Mesodermal cell (in vitro differentiated cells): ENCODE results near the gene ATP6V1E1.

ENCODE experiments used
- H3K27ac ChIP-seq: 2 replicates; pipeline ENCODE4 v1.7.0; 2013; ENCODE audit warnings: mild to moderate bottlenecking, low read depth, low read length, moderate library complexity; ENCODE audit not compliant: severe bottlenecking
- H3K36me3 ChIP-seq: 2 replicates; pipeline ENCODE4 v1.7.1; 2013; ENCODE audit warnings: mild to moderate bottlenecking, low read length, moderate library complexity; ENCODE audit not compliant: control insufficient read depth, insufficient read depth
- H3K4me1 ChIP-seq: one replicate; pipeline ENCODE4 v1.7.1; 2013; ENCODE audit warnings: mild to moderate bottlenecking, low read length; ENCODE audit not compliant: insufficient read depth, control insufficient read depth, poor library complexity, severe bottlenecking
- H3K4me3 ChIP-seq: 2 replicates; pipeline ENCODE4 v1.7.0; 2013; ENCODE audit warnings: low read length, control low read depth, mild to moderate bottlenecking; ENCODE audit not compliant: insufficient read depth, poor library complexity, severe bottlenecking; ENCODE audit errors: extremely low read depth
- H3K9me3 ChIP-seq: 2 replicates; pipeline ENCODE4 v1.7.1; 2013; ENCODE audit warnings: mild to moderate bottlenecking, low read length, moderate library complexity; ENCODE audit not compliant: control insufficient read depth
- WGBS, 2 experiments: methylation state at CpG; one replicate each; pipeline ENCODE4 v1.1.5; 2013; ENCODE audit warnings: missing lambda C conversion rate in 2 of 2; ENCODE audit not compliant: insufficient coverage in 2 of 2; 5-methylcytosine and 5-hydroxymethylcytosine counted together

The ATP6V1E1 gene

DNA sequence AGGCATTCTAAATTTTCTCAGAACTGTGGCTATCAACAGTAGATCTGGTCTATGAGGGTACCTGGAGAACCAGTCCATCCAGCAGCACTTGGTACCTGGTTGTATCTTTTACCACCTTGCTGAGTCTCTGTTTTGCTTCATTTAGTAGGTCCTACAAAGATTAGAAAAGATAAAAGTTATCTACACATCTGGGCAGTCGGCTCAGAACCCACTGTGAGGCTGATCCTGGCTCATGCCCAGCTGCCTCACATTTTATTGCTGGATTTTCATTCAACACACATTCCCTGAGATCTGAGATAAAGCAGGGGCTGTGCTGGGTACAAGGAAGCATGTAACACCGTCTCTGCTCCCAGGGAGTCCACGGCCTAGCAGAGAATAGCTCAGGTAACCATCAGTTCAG lies 27.5 kb downstream of the ATP6V1E1 start:
- no peak overlapping the region for H3K4me3 ChIP-seq
- no peaks in the 10 kb centered on the region for H3K4me1 ChIP-seq
- H3K36me3 ChIP-seq, result peaks cover 80% of the 10 kb centered on the region
- no peak overlapping the region for H3K27ac ChIP-seq
- WGBS, 2 experiments, result 86 to 92% methylated on average over 2 to 3 of the region's 3 CpGs
- H3K9me3 ChIP-seq, result no peaks in the 10 kb centered on the region

DNA sequence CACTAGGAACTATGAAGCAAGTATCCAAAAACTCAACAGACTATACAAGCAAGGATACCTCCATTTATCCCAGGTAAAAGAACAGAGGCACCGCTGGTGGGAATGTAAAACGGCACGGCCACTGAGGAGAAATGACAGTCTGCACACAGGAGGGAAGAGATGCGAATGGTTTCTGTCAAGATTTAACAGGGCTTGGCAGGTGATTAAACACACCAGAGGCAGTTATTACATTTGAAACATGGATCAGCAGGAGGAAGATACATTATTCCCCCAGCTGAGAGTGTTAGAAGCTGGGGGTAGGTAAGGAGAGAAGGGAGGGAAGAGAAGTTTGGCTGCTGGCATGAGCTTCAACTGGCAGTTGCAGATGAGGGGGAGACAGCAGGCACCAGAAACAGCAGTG lies 30.2 kb downstream of the ATP6V1E1 start:
- H3K4me3 ChIP-seq, result no peak overlapping the region
- WGBS, 2 experiments, result 95 to 100% methylated on average over 4 of the region's 4 CpGs
- H3K36me3 ChIP-seq, result peaks cover 84% of the 10 kb centered on the region
- no peak overlapping the region for H3K27ac ChIP-seq
- H3K4me1 ChIP-seq, result no peaks in the 10 kb centered on the region
- H3K9me3 ChIP-seq, result no peaks in the 10 kb centered on the region

- 95 to 100% methylated on average over 1 to 2 of the region's 2 CpGs for WGBS, 2 experiments
- Histone ChIP-seq H3K4me3 (no peak overlapping the region), H3K9me3 (no peaks in the 10 kb centered on the region), H3K36me3 (peaks cover 89% of the 10 kb centered on the region), H3K4me1 (no peaks in the 10 kb centered on the region), H3K27ac (no peak overlapping the region)
Observed at GRCh38 chr22:17597217-17597616, 31.3 kb downstream of the ATP6V1E1 start.

DNA sequence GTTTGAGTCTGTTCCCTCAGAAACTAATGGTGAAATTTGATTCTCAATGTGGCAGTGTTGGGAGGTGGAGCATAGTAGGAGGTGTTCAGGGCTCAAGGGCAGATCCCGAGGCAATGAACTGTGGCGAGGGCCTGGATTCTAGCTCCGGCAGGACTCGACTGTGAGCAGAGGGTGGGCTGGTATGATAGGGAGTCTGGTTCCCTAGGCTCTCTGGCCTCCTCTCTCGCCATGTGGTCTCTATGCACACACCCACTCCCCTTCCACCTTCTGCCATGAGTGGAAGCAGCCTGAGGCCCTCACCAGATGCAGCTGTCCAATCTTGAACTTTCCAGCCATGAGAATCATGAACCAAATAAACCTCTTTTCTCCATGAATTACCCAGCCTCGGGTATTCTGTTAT lies 32.3 kb downstream of the ATP6V1E1 start:
- Histone ChIP-seq H3K36me3 (peaks cover 96% of the 10 kb centered on the region), H3K4me3 (no peak overlapping the region), H3K4me1 (no peaks in the 10 kb centered on the region), H3K9me3 (no peaks in the 10 kb centered on the region), H3K27ac (no peak overlapping the region)
- WGBS, 2 experiments, result 98 to 100% methylated on average over 4 to 6 of the region's 6 CpGs

- WGBS, 2 experiments, result 100% methylated on average over 2 of the region's 5 CpGs
- H3K27ac ChIP-seq, result no peak overlapping the region
- peaks cover 86% of the 10 kb centered on the region for H3K36me3 ChIP-seq
- no peaks in the 10 kb centered on the region for H3K4me1 ChIP-seq
- H3K9me3 ChIP-seq, result no peaks in the 10 kb centered on the region
- no peak overlapping the region for H3K4me3 ChIP-seq
Observed at GRCh38 chr22:17592201-17592600, 36.3 kb downstream of the ATP6V1E1 start.

- Histone ChIP-seq H3K27ac (no peak overlapping the region), H3K4me1 (no peaks in the 10 kb centered on the region), H3K9me3 (no peaks in the 10 kb centered on the region), H3K36me3 (peaks cover 72% of the 10 kb centered on the region), H3K4me3 (no peak overlapping the region)
- 93 to 95% methylated on average over 3 to 4 of the region's 5 CpGs for WGBS, 2 experiments
Observed at GRCh38 chr22:17590586-17590985, 38.0 kb downstream of the ATP6V1E1 start.

DNA sequence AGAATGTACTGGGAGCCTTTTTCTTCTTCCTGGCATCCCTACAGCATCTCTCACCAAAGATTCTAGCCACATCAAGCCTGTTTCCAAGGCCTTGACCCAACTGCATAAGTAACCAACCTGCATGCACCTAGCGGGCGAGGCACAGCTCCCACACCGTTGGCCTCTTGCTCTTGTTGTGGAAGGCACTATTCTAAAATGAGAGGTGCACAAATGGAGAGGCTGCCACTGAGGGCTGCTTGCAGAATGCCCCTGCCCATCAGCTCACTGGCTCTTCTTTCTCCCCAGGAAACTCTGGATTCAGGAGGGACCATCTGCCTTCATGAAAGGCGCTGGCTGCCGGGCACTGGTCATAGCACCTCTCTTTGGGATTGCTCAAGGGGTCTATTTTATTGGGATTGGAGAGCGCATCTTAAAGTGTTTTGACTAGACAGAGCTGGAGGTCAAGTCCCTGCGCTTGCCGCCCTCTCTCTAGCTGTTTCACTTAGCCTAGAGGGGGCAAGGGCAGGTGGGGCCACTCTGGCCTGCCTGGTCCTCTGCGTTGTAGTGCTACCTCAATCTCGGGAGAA lies 38.7 kb downstream of the ATP6V1E1 start:
- no peaks in the 10 kb centered on the region for H3K4me1 ChIP-seq
- H3K36me3 ChIP-seq, result peaks cover 65% of the 10 kb centered on the region
- no peak overlapping the region for H3K27ac ChIP-seq
- 98% methylated on average over 8 to 10 of the region's 10 CpGs for WGBS, 2 experiments
- no peak overlapping the region for H3K4me3 ChIP-seq
- H3K9me3 ChIP-seq, result no peaks in the 10 kb centered on the region

- WGBS, 2 experiments, result 93 to 97% methylated on average over 7 to 10 of the region's 11 CpGs
- Histone ChIP-seq H3K9me3 (no peaks in the 10 kb centered on the region), H3K36me3 (peaks cover 52% of the 10 kb centered on the region), H3K4me1 (no peaks in the 10 kb centered on the region), H3K27ac (no peak overlapping the region), H3K4me3 (no peak overlapping the region)
Observed at GRCh38 chr22:17588606-17589005, 39.9 kb downstream of the ATP6V1E1 start.

DNA sequence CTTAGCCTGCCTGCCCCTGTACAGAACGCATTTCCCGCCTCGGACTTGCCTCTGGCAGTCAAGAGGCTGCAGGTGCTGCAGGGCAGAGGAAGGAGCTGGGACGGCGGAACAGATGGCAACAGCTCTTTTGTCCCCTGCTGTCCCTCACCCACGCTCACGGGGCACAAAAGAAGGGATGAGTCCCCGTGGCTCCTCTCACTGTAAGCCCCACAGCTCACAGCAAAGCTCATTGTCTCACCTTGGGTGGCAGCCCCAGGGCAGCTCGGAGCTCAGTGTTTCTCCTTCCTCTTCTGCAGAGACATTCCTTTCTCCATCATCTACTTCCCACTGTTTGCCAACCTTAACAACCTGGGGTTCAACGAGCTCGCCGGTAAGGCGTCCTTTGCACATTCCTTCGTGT lies 40.9 kb downstream of the ATP6V1E1 start:
- no peak overlapping the region for H3K27ac ChIP-seq
- 87 to 94% methylated on average over 14 of the region's 14 CpGs for WGBS, 2 experiments
- H3K9me3 ChIP-seq, result no peaks in the 10 kb centered on the region
- no peaks in the 10 kb centered on the region for H3K4me1 ChIP-seq
- H3K36me3 ChIP-seq, result peaks cover 42% of the 10 kb centered on the region
- no peak overlapping the region for H3K4me3 ChIP-seq

DNA sequence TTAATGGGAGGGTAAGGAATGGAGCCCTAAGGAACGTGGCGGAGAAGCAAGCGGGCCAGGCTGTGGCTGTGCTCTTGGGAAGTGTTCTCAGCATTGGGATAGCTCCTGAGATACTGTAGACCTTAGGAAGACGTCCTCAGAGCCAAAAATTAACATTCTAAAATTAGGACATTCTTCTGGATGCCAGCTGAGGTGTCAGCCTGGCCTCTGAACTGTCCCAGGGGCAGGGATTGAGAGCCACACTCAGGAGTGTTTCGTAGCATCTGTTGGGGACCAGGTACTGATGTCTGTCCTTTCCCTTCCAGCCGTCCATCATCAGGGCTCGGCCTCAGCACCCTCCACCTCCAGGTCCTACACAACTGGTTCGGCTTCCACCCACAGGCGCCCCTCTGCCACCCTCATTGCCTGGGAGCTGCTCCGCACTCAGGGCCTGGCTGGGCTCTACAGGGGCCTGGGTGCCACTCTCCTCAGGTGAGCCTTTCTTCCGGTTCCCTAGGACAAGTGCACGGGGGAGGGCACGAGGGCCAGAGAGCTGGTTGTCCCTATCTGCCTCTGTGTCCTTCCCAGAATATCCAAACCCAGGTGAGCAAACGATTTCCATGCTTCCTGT lies 41.6 kb downstream of the ATP6V1E1 start:
- H3K4me1 ChIP-seq, result no peaks in the 10 kb centered on the region
- H3K9me3 ChIP-seq, result no peaks in the 10 kb centered on the region
- peaks cover 35% of the 10 kb centered on the region for H3K36me3 ChIP-seq
- WGBS, 2 experiments, result 94 to 96% methylated on average over 11 to 14 of the region's 14 CpGs
- no peak overlapping the region for H3K4me3 ChIP-seq
- no peak overlapping the region for H3K27ac ChIP-seq

GRCh38 chr22:17583151-17583550 lies 45.4 kb downstream of the ATP6V1E1 start:
- 93% methylated on average over 9 of the region's 10 CpGs for WGBS, 2 experiments
- H3K4me3 ChIP-seq, result no peak overlapping the region
- H3K4me1 ChIP-seq, result peaks cover 3% of the 10 kb centered on the region
- no peak overlapping the region for H3K27ac ChIP-seq
- no peaks in the 10 kb centered on the region for H3K36me3 ChIP-seq
- no peaks in the 10 kb centered on the region for H3K9me3 ChIP-seq
